Endothelial cell of hepatic sinusoid (primary cell): ENCODE results near the gene MARCHF6.

Experiments
- in situ Hi-C: cut with HindIII; loops from 2 replicates; pipeline ENCODE4 v1.10.0; 2017; ENCODE audit warnings: low sequenced_read_pairs

Gene MARCHF6, protein sequence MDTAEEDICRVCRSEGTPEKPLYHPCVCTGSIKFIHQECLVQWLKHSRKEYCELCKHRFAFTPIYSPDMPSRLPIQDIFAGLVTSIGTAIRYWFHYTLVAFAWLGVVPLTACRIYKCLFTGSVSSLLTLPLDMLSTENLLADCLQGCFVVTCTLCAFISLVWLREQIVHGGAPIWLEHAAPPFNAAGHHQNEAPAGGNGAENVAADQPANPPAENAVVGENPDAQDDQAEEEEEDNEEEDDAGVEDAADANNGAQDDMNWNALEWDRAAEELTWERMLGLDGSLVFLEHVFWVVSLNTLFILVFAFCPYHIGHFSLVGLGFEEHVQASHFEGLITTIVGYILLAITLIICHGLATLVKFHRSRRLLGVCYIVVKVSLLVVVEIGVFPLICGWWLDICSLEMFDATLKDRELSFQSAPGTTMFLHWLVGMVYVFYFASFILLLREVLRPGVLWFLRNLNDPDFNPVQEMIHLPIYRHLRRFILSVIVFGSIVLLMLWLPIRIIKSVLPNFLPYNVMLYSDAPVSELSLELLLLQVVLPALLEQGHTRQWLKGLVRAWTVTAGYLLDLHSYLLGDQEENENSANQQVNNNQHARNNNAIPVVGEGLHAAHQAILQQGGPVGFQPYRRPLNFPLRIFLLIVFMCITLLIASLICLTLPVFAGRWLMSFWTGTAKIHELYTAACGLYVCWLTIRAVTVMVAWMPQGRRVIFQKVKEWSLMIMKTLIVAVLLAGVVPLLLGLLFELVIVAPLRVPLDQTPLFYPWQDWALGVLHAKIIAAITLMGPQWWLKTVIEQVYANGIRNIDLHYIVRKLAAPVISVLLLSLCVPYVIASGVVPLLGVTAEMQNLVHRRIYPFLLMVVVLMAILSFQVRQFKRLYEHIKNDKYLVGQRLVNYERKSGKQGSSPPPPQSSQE

DNA sequence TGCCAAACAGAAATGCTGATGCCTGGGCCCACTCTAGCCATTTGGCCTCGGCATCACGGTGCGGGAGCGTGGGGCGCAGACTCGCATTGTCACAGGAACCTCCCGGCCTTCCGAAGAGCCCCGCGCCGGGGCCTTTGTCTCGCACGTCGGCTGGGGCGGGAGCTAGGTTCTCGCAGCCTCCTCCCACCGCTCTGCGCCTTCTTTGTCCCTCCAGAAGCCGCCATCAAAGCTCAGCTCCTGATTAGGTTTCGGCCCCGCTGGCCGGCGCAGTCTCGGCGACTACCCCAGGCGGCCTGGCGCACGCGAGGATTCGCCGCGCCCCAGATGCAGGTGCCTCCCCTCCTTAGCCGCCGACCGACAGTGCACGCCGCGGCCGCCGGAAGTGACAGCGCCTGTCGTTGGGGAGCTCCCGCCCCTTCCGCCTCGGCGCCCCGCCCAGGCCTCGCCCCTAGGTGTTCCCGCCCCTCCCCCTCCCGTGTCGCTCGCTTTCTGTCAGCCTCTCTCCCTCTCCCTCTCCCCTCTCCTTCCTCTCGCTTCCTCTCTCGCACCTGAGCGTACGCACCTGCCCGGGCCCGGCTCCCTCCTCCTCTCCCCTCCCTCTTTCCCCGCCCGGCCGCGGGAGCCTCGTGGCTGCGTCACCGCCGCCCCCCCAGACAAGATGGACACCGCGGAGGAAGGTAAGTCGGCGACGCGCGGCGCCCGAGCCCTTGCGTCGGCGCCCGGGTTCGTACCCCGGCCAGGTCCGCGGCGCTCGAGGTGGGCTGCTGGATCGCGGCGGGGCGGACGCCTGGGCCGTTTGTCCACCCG is at the start of gene MARCHF6:
MARCHF6 (plus strand) TSS at position 455 of the 807 bp plus-strand sequence; CDS start at position 659, 204 bp downstream.
- in situ Hi-C loops: no loop called here

DNA sequence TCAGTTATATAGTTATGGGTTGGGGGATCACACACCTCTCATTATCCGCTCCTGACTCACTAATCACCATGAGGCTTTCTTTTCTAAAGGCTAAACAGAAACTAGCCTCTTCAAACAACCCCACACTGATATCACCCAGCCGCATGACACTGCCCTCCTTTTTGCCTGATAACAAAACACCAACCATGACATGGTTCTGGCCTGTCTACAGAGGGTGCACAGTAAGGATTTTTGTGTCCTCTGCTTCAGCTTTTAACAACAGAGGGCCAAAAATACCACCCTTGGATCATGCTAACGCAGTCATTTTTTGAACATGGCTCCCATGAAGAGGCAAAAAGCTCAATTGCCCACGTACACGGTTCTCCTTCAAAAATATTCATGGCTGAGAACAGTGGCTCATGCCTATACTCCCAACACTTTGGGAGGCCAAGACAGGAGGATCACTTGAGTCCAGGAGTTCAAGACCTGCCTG is 49.8 kb upstream of the MARCHF6 start:
- in situ Hi-C loops: no loop called here

DNA sequence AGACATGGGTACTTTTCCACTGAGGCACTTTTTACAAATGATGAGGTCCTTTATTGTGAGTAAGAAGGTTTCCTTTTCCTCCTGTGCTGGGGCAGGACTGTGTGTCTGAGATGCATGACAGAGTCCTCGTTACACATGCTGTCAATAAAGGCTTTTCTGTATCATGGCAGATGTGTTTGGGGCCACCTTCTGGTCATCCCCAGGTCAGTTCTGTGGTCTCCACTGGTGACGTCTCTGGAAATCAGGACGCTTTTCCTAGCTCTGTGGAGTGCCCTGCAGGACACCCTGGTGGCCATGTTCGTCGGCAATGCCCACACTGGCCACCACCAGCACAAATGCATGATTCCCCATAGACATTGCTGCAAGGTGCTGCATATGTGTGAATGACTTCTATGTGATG is 48.6 kb upstream of the MARCHF6 start:
- in situ Hi-C loops: no loop called here

DNA sequence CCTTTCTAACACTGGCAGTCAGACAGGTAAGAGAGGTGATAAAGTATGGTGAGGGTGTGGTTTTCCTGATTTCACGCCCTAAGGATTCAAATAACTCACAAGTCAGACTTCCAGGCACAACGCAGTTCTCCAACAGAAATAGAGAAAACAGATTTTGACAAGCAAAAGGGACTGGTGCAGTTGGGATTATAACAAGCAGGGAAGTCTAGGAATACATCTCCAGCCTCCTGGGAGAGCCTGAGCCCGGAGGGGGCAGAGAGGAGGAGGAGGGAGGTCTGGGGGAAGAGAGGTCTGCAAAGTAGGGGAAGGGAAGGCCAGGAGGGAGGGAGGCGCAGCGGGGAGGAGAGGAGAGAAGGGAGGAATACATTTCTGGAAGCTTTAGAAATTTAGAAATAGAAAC is 47.4 kb upstream of the MARCHF6 start:
- in situ Hi-C loops: no loop called here

DNA sequence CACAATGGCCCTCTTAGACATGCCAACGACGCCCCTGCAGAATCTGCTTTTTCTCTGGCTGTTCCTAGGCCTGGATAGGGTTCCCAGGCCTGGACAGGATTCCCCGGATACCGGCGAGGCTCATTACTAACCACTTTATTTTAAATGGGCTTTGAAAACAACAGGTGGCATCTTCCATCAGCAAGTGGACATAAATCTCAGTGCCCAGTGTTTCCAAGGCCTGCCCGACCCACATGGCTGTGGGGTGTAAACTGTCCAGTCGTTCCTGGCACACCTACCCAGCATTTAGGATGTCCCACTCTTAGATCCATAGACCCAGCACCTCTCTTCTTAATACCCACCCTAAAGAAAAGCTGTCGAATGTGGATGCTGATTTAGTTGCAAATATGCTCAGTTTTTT is 46.7 kb upstream of the MARCHF6 start:
- in situ Hi-C loops: no loop called here

DNA sequence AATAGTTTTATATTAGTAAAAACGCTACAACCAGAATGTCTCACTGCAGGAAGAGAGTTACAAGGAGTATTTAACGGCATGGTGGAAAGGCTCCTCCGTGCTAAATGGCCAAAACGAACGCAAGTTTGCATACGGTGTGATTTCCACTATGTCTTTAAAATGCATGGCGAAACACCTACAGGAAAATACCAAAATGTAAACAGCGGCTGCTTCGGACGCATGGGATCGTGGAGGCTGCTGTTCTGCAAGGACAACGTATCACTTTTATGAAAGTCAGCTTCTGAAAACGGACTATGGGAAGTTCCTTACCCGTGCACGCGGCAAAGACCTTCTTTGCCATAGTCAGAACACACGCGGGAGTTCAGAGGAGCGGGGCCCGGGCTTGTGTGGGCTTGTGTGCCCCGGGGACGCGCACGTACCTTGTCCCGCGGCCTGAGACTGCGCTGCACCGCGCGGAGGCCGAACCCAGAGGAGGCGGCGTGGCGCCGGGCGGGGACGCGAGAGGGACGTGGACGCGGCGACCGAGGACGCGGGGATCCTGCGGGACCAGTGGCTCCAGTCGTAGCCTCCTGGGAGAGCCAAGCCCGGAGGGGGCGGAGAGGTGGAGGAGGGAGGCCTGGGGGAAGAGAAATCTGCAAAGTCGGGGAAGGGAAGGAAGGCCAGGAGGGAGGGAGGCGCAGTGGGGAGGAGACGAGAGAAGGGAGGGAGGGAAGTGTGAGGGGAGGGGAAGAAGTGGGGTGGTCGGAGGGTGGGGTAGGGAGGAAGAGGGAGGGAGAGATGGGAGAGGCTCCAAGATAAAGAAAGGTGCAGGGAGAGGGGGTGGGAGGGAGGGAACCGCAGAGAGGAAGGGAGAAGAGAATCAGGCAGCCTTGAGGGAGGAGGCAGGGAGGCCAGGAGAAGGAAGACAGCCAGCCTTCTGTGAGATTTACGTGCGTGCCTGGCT is 46.0 kb upstream of the MARCHF6 start, which contains the start of gene CMBL:
CMBL (minus strand) TSS at position 697 of the 943 bp plus-strand sequence. CDS start 17,140 bp downstream, outside the sequence.
- in situ Hi-C loops: no loop called here

DNA sequence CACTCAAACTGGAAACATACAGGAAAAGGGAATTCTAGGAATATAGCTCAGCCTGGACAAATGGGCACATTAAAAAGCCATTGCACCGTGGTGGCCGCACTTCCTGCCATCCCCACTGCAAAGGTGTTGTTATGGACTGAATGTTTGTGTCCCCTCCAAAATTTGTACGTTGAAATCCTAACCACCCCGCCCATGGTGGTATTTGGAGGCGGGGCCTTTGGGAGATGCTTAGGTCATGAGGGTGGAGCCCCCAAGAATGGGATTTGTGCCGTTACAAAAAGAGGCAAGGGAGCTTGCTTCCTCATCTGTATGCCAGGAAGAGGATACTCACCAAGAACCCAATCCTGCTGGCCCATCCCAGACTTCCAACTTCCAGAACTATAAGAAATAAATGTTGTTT is 44.7 kb upstream of the MARCHF6 start:
- in situ Hi-C loops: no loop called here

DNA sequence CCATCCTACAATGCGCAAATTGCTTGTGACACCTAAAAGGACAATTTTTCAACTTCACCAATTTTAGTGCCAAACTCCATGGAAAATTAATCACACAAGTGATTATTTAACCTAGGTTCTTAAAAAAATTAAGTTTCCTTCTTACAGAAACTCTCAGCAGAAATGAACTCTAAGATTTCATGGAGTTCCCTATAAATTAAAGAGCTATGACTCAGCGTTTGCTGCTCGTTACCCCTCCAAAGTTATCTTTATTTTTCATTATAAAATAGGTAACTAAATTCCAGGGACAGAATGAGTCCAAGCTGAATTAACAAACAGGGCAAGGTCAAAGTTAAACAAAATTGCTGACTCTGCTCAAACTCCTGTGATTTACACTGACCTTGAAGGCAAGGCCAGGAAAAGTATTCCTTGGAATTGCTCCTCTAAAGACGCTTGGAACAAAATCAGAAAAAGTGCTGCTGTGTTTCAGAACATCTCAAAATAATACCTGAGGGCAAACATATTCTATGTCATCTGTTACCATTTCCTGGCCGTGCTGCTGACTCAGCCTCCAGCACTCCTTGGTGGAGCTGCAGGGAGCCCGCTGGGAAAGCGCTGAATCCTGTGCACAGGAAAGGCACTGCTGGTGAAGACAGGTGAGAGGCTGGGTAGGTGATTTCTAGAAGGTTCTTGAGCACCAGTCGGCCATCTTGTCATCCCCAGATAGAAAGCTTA is 43.3 kb upstream of the MARCHF6 start:
- in situ Hi-C loops: loop anchor here (5.0 kb wide), 1 partner anchor 43 kb away; no protein-coding TSS in a partner anchor

DNA sequence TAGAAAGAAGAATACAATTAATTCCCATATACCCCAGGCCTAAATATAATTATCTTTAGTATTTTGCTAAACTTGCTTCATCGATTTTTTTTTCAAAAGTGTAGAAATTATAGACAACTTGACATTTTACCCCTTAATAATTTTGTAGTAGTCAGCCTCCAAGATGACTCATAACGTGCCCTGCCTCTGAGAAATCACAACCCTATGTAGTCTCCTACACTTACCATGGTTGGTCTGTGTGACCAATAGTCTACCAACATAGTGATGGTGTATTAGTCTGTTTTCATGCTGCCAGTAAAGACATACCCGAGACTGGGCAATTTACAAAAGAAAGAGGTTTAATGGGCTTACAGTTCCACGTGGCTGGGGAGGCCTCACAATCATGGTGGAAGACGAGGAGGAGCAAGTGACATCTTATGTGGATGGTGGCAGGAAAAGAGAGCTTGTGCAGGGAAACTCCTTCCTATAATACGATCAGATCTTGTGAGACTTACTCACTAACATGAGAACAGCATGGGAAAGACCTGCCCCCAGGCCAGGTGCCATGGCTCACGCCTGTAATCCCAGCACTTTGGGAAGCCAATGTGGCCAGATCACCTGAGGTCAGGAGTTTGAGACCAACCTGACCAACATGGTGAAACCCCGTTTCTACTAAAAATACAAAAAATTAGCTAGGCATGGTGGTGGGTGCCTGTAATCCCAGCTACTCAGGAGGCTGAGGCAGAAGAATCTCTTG is 42.5 kb upstream of the MARCHF6 start:
- in situ Hi-C loops: loop anchor here (5.0 kb wide), 1 partner anchor 44 kb away; no protein-coding TSS in a partner anchor

DNA sequence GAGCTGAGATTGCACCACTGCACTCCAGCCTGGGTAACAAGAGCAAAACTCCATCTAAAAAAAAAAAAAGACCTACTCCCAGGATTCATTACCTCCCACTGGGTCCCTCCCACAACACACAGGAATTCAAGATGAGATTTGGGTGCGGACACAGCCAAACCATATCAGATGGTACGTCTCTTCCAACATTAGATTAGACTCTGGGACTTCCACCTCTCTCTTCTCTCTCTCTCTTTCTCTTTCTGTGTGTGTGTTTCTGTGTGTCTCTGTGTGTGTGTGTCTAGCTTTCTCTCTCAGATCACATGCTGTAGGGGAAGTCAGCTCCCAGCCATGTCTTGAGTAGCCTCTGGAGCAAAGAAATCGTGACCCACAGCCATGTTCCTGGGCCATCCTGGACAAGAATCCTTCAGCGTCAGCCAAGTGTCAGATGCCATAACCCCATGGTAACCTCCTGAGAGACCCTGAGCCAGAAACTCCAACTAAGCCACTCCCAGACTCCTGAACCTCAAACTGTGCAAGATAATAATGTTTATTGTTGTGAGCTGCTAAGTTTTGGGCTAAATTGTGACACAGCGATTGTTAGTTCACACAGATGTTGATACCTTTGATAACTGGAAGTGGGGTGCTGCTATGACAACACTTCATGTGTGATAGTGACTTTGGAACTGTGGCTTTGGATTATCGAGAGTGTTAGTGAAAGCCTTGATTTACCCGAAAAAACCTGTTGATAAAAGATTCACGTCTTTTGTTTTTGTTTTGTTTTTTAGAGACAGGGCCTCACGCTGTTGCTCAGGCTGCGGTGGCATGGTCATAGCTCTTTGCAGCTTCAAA is 41.7 kb upstream of the MARCHF6 start:
- in situ Hi-C loops: loop anchor here (5.0 kb wide), 1 partner anchor 45 kb away; no protein-coding TSS in a partner anchor

DNA sequence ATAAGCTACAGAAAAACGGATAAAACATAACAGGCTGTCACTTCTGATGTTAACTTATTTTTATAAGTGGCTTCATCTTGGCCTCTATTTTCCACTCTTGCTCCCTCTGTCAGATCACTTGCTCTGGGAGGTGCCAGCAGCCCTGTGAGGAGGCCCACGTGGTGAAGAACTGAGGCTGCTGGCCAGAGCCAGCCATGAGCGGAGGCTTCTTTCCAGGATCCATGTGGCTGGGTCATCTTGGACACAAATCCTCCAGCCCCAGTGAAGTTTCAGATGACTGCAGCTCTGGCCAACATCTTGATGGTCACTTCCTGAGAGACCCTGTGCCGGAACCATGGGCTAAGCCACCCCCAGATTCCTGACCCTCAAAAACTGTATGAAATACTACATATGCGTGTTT is 38.3 kb upstream of the MARCHF6 start:
- in situ Hi-C loops: no loop called here

DNA sequence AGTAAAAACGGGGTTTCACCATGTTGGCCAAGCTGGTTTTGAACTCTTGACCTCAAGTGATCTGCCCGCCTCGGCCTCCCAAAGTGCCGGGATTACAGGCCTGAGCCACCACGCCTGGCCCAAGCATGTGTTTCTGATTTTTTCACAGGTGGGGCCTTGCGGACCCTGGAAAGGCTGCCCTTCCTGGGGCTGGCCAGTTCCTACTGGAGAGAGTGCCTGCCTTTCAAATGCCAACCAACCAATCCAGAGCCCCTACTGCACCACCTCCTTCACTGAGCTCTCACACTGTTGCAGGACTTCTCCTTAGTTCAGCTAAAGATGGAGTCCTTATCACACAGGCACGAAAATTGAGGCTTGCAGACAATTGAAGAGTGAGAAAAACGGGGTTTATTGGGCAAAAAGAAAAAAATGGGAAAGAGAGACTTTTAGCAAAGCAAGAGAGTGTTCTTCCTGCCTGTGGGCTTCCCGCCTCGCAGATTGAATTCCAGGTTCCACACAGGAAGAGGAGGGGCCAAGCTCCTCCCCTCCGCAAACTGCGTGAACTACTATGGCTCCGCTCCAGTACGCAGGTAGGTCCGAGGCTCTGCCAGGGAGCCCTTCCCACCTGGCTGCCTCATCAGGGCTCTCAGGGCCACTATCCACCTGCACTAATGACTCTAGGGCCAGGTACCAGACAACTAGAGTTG is 37.5 kb upstream of the MARCHF6 start:
- in situ Hi-C loops: no loop called here

DNA sequence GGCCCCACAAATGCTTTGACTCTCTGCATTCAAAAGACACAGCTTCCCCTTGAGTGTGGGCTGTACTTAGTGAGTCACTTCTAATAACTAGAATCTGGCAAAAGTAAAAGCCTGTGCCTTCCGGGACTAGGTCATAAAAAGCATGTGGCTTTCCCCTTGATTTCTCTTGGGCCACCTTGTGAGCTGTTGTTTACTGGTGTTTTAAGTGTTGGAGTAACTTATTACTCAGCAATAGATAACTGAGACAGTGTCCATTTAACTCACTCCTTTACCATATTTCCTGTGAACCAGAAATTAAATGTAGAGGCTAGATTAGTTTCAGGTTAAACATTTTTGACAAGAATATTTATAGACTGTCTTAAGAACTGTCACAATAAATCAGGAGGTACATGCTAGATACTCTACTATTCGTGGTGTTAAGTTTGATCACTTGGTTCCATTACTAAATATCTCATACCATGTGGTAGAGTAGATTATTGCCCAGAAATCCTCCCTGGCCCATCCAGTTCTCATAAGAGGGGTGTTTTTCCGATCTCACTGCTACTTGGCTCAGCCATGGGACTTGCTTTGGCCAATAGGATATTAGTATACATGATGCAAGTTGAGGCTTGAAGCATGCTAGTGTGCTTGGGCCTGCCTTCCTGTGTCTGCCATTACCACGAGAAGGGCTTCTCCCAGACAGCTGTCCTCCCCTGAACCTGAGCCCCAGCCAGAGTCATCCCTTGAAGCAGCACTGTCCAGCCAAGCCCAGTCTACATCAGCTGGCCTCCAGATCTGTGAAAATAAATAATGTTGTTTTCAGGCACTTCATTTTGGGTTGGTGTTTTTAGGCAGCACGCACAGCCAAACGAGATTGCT is 35.4 kb upstream of the MARCHF6 start:
- in situ Hi-C loops: no loop called here

DNA sequence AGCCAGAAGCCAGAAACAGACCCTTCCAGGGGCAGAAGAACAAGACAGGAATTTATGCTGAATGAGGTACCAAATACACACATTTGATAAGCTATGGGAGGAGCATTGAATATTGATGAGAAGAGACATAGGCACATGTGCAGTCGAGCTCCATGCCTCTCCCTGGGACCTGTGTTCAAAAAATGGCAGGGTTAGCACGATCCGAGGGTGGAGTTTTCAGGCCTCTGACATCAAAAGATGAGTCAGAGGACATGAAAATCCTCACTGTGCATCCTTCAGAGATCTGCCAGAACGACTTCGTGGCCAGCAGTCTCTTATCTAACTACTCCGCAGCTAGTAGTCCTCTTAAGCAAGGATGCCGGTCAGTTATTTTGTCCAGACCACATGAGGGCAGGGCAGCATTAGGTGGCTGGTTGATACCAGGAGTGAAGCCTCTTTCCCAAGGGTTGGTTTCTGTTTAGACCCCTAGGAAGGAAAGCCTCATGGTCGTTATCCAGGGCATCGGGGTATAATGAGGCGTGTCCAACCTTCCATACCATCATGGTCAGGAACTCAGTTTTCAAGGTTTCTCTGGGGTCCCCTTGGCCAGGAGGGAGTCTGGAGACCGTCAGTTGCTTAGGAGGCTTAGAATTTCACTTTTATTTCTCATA is 34.2 kb upstream of the MARCHF6 start:
- in situ Hi-C loops: no loop called here

DNA sequence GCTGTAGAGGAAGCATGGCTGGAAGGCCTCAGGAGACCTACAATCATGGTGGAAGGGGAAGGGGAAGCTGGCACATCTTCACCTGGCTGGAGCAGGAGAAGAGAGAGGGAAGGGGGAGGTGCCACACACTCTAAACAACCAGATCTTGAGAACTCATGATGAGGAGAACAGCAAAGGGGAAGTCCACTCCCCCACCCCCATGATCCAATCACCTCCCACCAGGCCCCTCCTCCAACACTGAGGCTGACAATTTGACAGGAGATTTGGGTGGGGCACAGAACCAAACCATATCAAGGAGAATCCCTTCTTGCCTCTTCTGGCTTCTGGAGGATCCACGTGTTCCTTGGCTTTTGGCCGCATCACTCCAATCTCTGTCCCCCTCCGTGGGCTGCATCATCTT is 32.7 kb upstream of the MARCHF6 start:
- in situ Hi-C loops: no loop called here
